Measurements from ENCODE around the gene MEG3.

Gene MEG3

DNA sequence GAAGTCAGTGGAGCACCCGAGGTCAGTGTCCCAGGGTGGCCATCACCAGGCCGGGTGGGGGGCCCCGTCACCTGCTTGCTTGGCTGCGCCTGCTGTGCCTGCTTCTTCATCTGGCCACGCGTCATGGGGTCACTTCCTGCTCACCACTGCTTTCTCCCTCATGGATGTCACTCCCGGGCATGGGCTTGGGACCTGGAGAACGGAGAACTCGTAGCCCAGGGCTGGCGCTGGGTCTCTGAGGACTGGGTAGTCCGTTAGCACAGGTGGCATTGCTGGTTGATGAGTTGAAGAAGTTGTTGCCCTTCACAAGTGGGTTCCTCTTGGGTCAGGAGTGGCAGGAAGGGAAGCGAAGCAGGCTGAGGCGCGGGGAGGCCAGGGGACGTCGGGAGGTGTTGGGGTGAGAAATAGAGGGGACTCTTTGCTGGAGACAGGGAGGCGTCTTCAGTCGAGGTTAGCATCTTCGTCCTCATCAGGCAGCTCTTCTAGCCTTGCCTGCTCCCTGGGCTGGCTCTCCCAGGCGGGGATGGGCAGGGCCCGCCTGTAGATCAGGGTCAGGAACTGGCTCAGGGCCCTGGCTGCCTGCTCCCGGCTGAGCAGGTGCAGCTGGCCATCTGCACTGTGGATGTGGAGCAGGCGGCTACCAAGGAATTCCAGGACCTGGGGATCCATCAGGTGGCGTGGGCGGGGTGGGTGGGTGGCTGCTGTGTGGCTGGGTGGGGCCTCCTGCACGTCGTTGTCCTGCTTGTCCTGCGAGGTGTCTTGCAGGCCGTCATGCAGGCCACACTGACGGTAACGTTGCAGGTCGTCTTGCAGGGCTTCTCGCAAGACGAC lies 54.6 kb downstream of the MEG3 start:
- no peaks in the 10 kb centered on the region for H4K20me1 ChIP-seq (ENCODE audit: insufficient read depth, low read length, poor library complexity, severe bottlenecking)

DNA sequence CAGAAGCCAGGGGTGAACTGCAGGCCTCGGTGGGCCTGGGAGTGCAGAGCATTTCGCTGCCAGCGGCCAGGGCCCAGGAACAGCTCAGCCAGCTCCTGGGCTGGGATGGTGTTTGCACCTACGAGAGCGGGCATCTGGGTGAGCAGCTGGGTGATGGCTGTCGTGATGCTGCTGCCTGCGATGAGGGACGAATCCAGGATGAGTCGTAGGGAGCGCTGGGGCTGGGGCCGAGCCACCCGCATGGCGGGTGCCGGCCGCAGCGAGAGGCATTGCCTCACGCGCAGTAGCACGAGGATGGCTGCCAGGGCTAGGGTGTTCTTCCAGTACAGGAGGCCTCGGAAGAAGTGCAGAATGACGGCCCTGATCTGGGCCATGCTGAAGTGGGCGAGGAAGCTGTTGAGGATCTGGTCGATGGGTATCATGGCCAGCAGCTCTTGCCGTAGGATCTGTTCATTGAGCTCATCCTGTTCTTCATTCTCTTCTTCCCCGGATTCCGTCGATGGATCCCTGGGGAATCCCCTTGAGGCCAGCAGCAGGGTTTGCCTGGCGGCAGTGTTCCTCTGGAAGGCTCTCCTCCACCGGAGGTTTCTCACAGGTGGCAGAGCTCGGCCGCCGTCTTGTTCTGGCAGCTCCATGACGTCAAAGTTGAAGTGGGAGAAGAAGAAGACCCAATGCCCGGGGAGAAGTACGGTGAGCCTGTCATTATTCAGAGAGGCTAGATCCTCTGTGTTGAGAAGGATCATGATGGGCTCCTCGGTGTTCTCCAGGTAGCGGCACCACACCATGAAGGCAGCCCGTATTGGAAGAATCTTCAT lies 55.5 kb downstream of the MEG3 start:
- Histone ChIP-seq H2AFZ (ENCODE audit: low read length) (no peak overlapping the region), H3K9me2 (replicated peaks; ENCODE audit: low read depth, low read length) (no peaks in the 10 kb centered on the region), H3K27me3 (ENCODE audit: insufficient read depth, low read length, poor library complexity, severe bottlenecking) (no peaks in the 10 kb centered on the region), H3K79me2 (ENCODE audit: insufficient read depth, low read length) (no peaks in the 10 kb centered on the region), H3K4me1 (ENCODE audit: insufficient read depth, low read length, poor library complexity, severe bottlenecking) (no peaks in the 10 kb centered on the region), H3K9me3 (ENCODE audit: insufficient read depth, low read depth, low read length) (no peaks in the 10 kb centered on the region), H3F3A (ENCODE audit: low read depth) (no peaks in the 10 kb centered on the region), H3K4me3 (ENCODE audit: low read length, poor library complexity, severe bottlenecking) (no peak overlapping the region), H3K36me3 (ENCODE audit: insufficient read depth, low read length) (no peaks in the 10 kb centered on the region), H3K4me2 (ENCODE audit: low read depth, low read length, poor library complexity, severe bottlenecking) (no peak overlapping the region), H3K9ac (ENCODE audit: low read depth, low read length, poor library complexity, severe bottlenecking) (no peak overlapping the region), H4K20me1 (ENCODE audit: insufficient read depth, low read length, poor library complexity, severe bottlenecking) (no peaks in the 10 kb centered on the region)
- no peak for TF ChIP-seq EZH2phosphoT487 (IDR thresholded peaks at IDR 0.05; ENCODE audit: borderline replicate concordance)
- TF ChIP-seq, protein P1, sequence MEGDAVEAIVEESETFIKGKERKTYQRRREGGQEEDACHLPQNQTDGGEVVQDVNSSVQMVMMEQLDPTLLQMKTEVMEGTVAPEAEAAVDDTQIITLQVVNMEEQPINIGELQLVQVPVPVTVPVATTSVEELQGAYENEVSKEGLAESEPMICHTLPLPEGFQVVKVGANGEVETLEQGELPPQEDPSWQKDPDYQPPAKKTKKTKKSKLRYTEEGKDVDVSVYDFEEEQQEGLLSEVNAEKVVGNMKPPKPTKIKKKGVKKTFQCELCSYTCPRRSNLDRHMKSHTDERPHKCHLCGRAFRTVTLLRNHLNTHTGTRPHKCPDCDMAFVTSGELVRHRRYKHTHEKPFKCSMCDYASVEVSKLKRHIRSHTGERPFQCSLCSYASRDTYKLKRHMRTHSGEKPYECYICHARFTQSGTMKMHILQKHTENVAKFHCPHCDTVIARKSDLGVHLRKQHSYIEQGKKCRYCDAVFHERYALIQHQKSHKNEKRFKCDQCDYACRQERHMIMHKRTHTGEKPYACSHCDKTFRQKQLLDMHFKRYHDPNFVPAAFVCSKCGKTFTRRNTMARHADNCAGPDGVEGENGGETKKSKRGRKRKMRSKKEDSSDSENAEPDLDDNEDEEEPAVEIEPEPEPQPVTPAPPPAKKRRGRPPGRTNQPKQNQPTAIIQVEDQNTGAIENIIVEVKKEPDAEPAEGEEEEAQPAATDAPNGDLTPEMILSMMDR (conservative IDR thresholded peaks at IDR 0.05; ENCODE audit: low read length) = no peak

More for the DNA sequence above, 54.6 kb downstream of the MEG3 start:
- Histone ChIP-seq H3K9ac (ENCODE audit: low read depth, low read length, poor library complexity, severe bottlenecking) (no peak overlapping the region), H3K4me2 (ENCODE audit: low read depth, low read length, poor library complexity, severe bottlenecking) (no peak overlapping the region), H3K9me2 (replicated peaks; ENCODE audit: low read depth, low read length) (no peaks in the 10 kb centered on the region), H3K4me3 (ENCODE audit: low read length, poor library complexity, severe bottlenecking) (no peak overlapping the region), H3K36me3 (ENCODE audit: insufficient read depth, low read length) (no peaks in the 10 kb centered on the region), H3K79me2 (ENCODE audit: insufficient read depth, low read length) (no peaks in the 10 kb centered on the region), H3K4me1 (ENCODE audit: insufficient read depth, low read length, poor library complexity, severe bottlenecking) (no peaks in the 10 kb centered on the region), H3K27me3 (ENCODE audit: insufficient read depth, low read length, poor library complexity, severe bottlenecking) (no peaks in the 10 kb centered on the region), H3K9me3 (ENCODE audit: insufficient read depth, low read depth, low read length) (no peaks in the 10 kb centered on the region), H2AFZ (ENCODE audit: low read length) (no peak overlapping the region), H3F3A (ENCODE audit: low read depth) (no peaks in the 10 kb centered on the region)
- TF ChIP-seq EZH2phosphoT487 (IDR thresholded peaks at IDR 0.05; ENCODE audit: borderline replicate concordance) = no peak
- TF ChIP-seq, protein P1 (conservative IDR thresholded peaks at IDR 0.05; ENCODE audit: low read length) = no peak

DNA sequence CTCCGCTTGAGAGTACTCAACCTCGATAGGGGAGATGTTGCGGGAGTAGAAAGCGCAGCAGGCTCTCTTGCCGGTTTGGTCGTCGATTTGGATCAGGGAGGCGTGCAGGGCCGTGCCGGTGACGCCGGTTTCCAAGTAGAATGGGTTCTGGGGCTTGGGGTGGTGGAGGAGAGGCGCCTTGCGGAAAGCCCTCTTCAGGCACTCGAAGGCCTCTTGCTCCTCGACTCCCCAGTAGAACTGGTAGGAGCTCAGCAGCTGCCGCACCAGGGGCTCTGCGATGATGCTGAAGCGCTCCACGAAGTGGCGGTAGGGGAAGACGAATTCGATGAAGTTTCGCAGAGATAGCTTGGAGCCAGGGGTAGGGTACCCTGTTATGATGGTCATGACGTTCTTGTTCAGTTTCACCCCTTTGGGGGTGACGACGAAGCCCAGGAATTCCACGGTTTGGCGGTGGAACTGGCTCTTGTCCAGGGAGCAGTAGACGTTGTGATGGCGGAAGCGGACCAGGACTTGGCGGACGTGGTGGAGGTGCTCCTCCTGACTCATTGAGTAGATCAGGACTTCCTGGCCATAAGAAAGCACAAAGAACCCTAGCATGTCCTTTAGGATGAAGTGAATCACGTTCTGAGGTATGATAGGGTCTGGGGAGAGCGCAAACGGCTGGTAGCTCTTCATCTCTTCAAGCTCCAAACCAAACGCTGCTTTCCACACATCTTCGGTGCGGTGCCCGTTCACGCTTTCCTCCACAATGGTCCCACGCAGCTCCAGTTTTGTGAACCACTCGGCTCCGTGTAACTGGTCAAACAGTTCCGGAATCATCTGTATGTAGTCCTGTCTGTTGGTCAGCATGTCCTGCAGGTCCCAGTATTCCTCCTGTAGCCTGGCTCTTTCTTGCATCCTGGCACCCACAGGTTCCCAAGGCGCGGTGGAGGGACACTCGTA lies 56.4 kb downstream of the MEG3 start:
- Histone ChIP-seq H3K4me2 (ENCODE audit: low read depth, low read length, poor library complexity, severe bottlenecking) (no peak overlapping the region), H3K79me2 (ENCODE audit: insufficient read depth, low read length) (no peaks in the 10 kb centered on the region), H3K27me3 (ENCODE audit: insufficient read depth, low read length, poor library complexity, severe bottlenecking) (no peaks in the 10 kb centered on the region), H3K9me3 (ENCODE audit: insufficient read depth, low read depth, low read length) (no peaks in the 10 kb centered on the region), H3K36me3 (ENCODE audit: insufficient read depth, low read length) (no peaks in the 10 kb centered on the region), H4K20me1 (ENCODE audit: insufficient read depth, low read length, poor library complexity, severe bottlenecking) (no peaks in the 10 kb centered on the region), H3K4me1 (ENCODE audit: insufficient read depth, low read length, poor library complexity, severe bottlenecking) (no peaks in the 10 kb centered on the region), H3F3A (ENCODE audit: low read depth) (no peaks in the 10 kb centered on the region), H3K4me3 (ENCODE audit: low read length, poor library complexity, severe bottlenecking) (no peak overlapping the region), H2AFZ (ENCODE audit: low read length) (no peak overlapping the region), H3K9ac (ENCODE audit: low read depth, low read length, poor library complexity, severe bottlenecking) (no peak overlapping the region), H3K9me2 (replicated peaks; ENCODE audit: low read depth, low read length) (no peaks in the 10 kb centered on the region)
- TF ChIP-seq, protein P1 (conservative IDR thresholded peaks at IDR 0.05; ENCODE audit: low read length) = no peak
- no peak for TF ChIP-seq EZH2phosphoT487 (IDR thresholded peaks at IDR 0.05; ENCODE audit: borderline replicate concordance)

Data from Loucy (cell line).